Smooth muscle cell of trachea (primary cell): ENCODE data around the gene TEX55. TPM values are rescaled to one million over a fixed set of nuclear protein-coding genes. Genes with fewer than 3 reads are reported as not detected.

Experiments
- total RNA-seq: library from RNA; depleted of rRNA; stranded (reverse); fragments of >200 nt; gene quantifications from 2 replicates; pipeline ENCODE4 v1.2.1, GENCODE V29; 2014

TEX55 gene
- total RNA-seq = not detected in 2 replicates

DNA sequence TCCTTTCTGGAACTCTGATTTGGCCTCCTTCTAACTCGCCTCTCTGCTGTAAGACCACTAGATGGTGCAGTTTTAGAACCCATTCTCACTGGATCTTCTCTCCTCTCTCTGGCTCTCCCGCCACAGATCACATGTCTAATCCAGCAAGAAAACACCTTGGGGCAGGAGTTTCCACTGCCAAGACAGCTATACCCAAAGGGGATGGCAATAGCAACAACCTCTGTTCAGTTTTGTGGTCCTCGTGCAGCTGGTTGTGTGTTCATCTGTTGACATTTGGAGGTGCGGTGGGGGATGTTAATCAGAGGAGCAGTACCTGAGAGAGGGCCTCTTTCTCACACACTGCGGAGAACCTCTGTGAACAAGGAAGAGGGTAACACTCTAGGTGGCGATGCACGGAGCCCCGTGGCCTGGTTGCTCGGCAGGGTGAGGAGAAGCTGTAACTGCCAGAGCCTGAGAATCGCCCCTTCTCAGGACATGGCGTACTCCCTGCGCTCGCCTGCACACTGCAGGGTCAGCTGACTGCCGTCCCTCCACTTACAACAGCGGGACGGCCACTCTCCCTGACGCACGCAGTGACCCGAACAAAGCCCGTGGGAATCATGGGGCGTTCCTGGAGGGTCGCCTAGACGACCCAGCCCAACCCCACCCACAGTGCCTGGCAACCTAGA, at the start of gene TEX55:
TEX55 (plus strand) TSS at position 666 of the 668 bp plus-strand sequence. CDS start 25 bp downstream, outside the sequence.

DNA sequence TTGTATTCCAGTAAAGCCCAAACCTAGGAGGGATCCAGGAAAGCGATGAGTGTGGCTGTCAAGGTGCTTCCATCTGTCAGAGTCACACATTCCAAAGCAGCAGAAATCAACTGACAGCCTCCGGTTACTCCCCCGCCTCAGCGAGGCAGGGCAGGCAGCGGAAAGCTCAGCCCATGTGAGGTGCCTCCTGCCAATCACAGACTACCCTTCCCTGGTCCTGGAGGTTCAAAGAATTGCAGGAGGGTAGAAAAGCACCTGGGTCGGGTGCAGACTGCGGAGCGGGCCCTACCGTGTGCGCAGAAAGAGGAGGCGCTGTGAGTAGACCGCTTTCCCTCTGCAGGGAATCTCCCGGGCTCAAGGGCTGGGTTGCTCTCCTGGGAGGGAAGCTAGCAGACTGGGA, 27.4 kb downstream of the TEX55 start, which contains the start of gene UPK1B:
UPK1B (plus strand) TSS at position 274 of the 400 bp plus-strand sequence. CDS start 13,144 bp downstream, outside the sequence.

Other genes with a start within 250 kb of the TEX55 start
- 0.44 TPM in 1 of 2 replicates, not detected in the other for gene IGSF11, start 111.3 kb upstream of the TEX55 start, total RNA-seq
- not detected in 2 replicates for gene UPK1B, start 27.4 kb downstream of the TEX55 start, total RNA-seq
- gene B4GALT4, start 94.7 kb downstream of the TEX55 start, total RNA-seq = 19.6 and 20.0 TPM in 2 replicates
- 4.2 and 6.5 TPM in 2 replicates for gene ARHGAP31, start 148.2 kb downstream of the TEX55 start, total RNA-seq